H7 (cell line): ENCODE measurements around the gene ATXN7L1. TPM values are rescaled to one million over a fixed set of nuclear protein-coding genes. Genes with fewer than 3 reads are reported as not detected.

Experiments used
- DNase-seq: peaks from one replicate; pipeline ENCODE4 v3.0.0; 2012
- H3K27me3 ChIP-seq: 2 replicates; pipeline ENCODE4 v1.6.0; 2011; ENCODE audit warnings: mild to moderate bottlenecking, low read length; ENCODE audit not compliant: control insufficient read depth, insufficient read depth
- H3K36me3 ChIP-seq: replicated peaks from 2 replicates; pipeline ENCODE4 v1.5.1; 2011; ENCODE audit warnings: low read length; ENCODE audit not compliant: control insufficient read depth, insufficient read depth
- H3K4me3 ChIP-seq: 2 replicates; pipeline ENCODE4 v1.5.1; 2011; ENCODE audit warnings: low read depth, mild to moderate bottlenecking, control low read depth, low read length, moderate library complexity; ENCODE audit not compliant: insufficient read depth
- total RNA-seq: library from RNA; depleted of rRNA; stranded (reverse); fragments of >200 nt; shearing (Covaris generic); gene quantifications from 2 replicates; pipeline ENCODE4 v1.2.3, GENCODE V29; 2014

Gene ATXN7L1
- total RNA-seq, 1 experiment from 2014 or later, result 10.8 TPM

GRCh38 chr7:105741982-105742381 is 134.4 kb downstream of the ATXN7L1 start:
- Histone ChIP-seq H3K4me3 (no peak overlapping the region), H3K36me3 (no peaks in the 10 kb centered on the region)
- no peak for DNase-seq

GRCh38 chr7:105738133-105738532 is 138.3 kb downstream of the ATXN7L1 start:
- Histone ChIP-seq H3K4me3 (no peak overlapping the region), H3K27me3 (no peaks in the 10 kb centered on the region), H3K36me3 (no peaks in the 10 kb centered on the region)
- no peak for DNase-seq

More at GRCh38 chr7:105741982-105742381, 134.4 kb downstream of the ATXN7L1 start:
- H3K27me3 ChIP-seq, result no peaks in the 10 kb centered on the region

GRCh38 chr7:105734233-105734632 is 142.2 kb downstream of the ATXN7L1 start:
- Histone ChIP-seq H3K27me3 (no peaks in the 10 kb centered on the region), H3K4me3 (no peak overlapping the region), H3K36me3 (no peaks in the 10 kb centered on the region)
- DNase-seq, result no peak

GRCh38 chr7:105731042-105731441 is 145.4 kb downstream of the ATXN7L1 start:
- Histone ChIP-seq H3K36me3 (no peaks in the 10 kb centered on the region; the same call in 1 of the 2 replicates), H3K4me3 (no peak overlapping the region), H3K27me3 (no peaks in the 10 kb centered on the region)
- no peak for DNase-seq

- Histone ChIP-seq H3K27me3 (no peaks in the 10 kb centered on the region), H3K4me3 (no peak overlapping the region), H3K36me3 (no peaks in the 10 kb centered on the region; the same call in 1 of the 2 replicates)
- DNase-seq, result no peak
Measured at GRCh38 chr7:105728028-105728427, 148.4 kb downstream of the ATXN7L1 start.

- no peak for DNase-seq
- Histone ChIP-seq H3K4me3 (no peak overlapping the region), H3K27me3 (no peaks in the 10 kb centered on the region), H3K36me3 (no peaks in the 10 kb centered on the region; the same call in 1 of the 2 replicates)
Measured at GRCh38 chr7:105724688-105725087, 151.7 kb downstream of the ATXN7L1 start.

GRCh38 chr7:105723572-105723971 is 152.8 kb downstream of the ATXN7L1 start:
- Histone ChIP-seq H3K4me3 (no peak overlapping the region), H3K27me3 (no peaks in the 10 kb centered on the region)
- peak; percentile 55 for DNase-seq

GRCh38 chr7:105721571-105722104 is 154.8 kb downstream of the ATXN7L1 start:
- DNase-seq, result peak; percentile 57
- H3K27me3 ChIP-seq, result no peaks in the 10 kb centered on the region
- no peaks in the 10 kb centered on the region; the same call in 1 of the 2 replicates for H3K36me3 ChIP-seq
- no peak overlapping the region for H3K4me3 ChIP-seq

More at GRCh38 chr7:105723572-105723971, 152.8 kb downstream of the ATXN7L1 start:
- no peaks in the 10 kb centered on the region; the same call in 1 of the 2 replicates for H3K36me3 ChIP-seq

- no peak overlapping the region for H3K4me3 ChIP-seq
- no peaks in the 10 kb centered on the region for H3K27me3 ChIP-seq
- H3K36me3 ChIP-seq, result no peaks in the 10 kb centered on the region; the same call in 1 of the 2 replicates
- DNase-seq, result no peak
Measured at GRCh38 chr7:105719919-105720318, 156.5 kb downstream of the ATXN7L1 start.

- no peak for DNase-seq
- no peaks in the 10 kb centered on the region for H3K27me3 ChIP-seq
- no peak overlapping the region for H3K4me3 ChIP-seq
- no peaks in the 10 kb centered on the region; the same call in 1 of the 2 replicates for H3K36me3 ChIP-seq
Measured at GRCh38 chr7:105719395-105719794, 157.0 kb downstream of the ATXN7L1 start.

- Histone ChIP-seq H3K4me3 (no peak overlapping the region), H3K36me3 (no peaks in the 10 kb centered on the region; the same call in none of the 2 replicates), H3K27me3 (no peaks in the 10 kb centered on the region)
- DNase-seq, result no peak
Measured at GRCh38 chr7:105718511-105718925, 157.9 kb downstream of the ATXN7L1 start.

GRCh38 chr7:105715528-105715927 is 160.9 kb downstream of the ATXN7L1 start:
- Histone ChIP-seq H3K4me3 (no peak overlapping the region), H3K27me3 (no peaks in the 10 kb centered on the region), H3K36me3 (no peaks in the 10 kb centered on the region; the same call in none of the 2 replicates)
- no peak for DNase-seq

GRCh38 chr7:105713488-105714465 is 162.6 kb downstream of the ATXN7L1 start:
- DNase-seq, result no peak
- H3K27me3 ChIP-seq, result no peaks in the 10 kb centered on the region
- no peaks in the 10 kb centered on the region; the same call in none of the 2 replicates for H3K36me3 ChIP-seq
- no peak overlapping the region for H3K4me3 ChIP-seq

GRCh38 chr7:105712877-105713276 is 163.5 kb downstream of the ATXN7L1 start:
- Histone ChIP-seq H3K36me3 (no peaks in the 10 kb centered on the region; the same call in none of the 2 replicates), H3K27me3 (no peaks in the 10 kb centered on the region)

More at GRCh38 chr7:105712877-105713276, 163.5 kb downstream of the ATXN7L1 start:
- DNase-seq, result no peak
- H3K4me3 ChIP-seq, result no peak overlapping the region
